GM10847 (cell line): ENCODE data around the gene GNAQ.

Source experiments
- POLR2A ChIP-seq: IDR thresholded peaks from 2 replicates; pipeline ENCODE4 v1.6.1; 2011; ENCODE audit not compliant: insufficient read length; ENCODE audit errors: extremely low read depth

GNAQ gene

DNA sequence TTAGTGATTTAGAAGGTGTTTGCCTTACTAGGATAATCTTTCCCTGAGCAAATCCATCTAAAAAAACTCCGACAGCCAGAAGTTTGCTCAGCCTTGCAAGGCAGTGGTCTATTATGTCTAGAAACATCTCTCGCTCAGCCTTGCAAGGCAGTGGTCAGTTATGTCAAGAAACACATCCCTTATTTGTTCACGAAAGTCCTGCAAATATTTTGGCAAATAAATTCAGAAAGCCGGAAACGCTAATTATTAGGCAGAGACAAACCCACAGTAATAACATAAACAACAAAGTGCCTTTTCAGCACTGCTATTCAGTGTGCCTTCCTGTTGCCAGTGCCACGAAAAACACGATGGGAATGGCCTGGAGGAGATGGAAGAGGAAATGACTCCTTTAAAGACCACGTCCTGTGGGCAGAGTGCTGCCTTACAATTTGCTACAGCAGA is 184.5 kb downstream of the GNAQ start:
- no peak for TF ChIP-seq POLR2A

DNA sequence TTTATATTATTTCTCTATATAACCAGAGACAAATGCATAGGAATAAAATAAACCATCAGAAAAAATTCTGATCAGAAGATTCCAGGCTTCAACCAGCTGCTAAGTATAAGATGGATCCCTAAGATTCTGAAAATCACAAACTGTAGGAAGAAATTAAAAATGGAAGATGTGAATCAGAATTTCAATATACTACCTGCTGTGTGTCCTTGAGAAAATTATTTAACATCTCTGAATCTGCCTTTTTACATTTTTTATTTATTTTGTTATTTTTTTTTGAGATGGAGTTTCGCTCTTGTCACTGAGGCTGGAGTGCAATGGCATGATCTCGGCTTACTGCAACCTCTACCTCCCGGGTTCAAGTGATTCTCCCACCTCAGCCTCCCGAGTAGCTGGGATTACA is 187.2 kb downstream of the GNAQ start:
- no peak for TF ChIP-seq POLR2A

DNA sequence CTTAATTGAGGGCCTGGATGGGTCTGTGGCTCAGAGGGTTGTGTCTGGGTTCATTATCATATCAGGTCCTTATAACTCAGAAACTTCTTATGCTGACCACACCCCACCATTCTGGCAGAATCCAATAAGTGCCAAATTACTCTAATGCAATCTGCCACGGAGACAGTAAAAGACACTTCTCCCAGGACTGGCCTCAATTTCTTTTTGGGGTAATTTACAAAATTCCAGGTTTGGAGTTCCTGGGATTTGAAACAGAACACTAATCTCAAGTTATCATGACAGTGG is 187.8 kb downstream of the GNAQ start:
- no peak for TF ChIP-seq POLR2A

DNA sequence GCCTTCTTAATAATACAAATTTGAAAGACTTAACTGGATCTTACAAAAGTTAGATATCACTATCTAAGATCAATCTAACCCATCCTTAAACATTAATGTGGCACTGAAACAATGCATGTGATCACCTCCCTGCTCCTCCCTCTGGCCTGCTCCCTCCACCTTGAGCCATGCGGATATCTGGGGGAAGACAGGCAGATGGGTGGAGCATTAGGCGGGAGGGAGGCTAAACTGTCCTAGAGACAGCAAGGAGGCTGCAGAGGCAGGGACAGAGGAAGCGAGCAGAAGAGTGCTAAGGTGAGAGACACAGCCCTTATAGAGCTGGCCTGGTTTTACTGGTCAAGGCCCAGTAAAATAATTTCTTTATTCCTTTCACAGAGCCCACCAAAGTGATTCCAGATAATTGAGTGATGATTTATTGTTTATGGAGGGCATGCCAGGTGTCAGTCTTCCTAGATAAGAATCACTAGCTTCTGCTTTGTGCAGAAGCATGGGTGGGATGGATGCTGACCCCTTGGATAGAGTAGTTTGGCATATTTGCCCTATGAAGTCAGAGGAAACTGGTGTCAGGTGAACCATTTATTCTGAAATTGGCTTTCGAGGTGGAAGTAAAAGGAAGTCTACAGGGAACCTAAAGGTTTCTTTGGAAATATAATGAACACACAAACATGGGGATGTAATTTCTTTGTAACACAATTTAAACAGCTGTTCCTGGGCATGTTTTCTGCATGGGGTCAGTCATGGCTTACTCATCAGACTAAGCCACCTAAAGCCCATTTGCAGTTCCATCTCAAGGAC is 188.3 kb downstream of the GNAQ start:
- TF ChIP-seq POLR2A, result no peak

DNA sequence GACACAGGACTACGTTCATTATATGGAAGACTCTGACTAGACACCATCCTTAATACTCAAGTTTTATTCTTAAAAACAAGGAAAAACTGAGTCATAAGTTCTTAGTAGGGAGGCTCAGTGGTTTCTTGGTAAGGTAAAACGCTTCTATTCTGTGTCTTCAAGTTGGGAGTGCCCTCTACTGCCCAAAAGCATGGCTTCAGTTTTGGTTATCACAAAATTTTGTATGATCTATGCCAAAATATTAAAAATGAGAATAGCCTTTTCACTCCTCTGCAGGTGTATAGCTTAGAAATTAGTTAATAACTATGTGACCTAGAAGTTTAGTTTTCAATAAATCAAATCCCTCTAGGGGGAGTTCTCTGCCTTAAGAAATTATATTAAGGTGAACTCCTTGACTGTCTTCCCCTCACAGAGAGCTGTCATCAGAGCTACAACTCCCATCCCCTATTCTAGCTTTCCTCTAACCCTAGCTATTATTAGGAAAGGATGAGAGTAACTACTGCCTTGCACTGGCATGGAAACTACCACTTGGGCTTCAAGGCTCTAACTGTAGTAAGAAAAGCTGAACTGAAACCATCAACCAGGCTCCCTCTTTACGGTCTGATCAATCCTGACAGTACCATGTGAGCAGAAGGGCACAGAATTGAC is 189.7 kb downstream of the GNAQ start:
- no peak for TF ChIP-seq POLR2A

DNA sequence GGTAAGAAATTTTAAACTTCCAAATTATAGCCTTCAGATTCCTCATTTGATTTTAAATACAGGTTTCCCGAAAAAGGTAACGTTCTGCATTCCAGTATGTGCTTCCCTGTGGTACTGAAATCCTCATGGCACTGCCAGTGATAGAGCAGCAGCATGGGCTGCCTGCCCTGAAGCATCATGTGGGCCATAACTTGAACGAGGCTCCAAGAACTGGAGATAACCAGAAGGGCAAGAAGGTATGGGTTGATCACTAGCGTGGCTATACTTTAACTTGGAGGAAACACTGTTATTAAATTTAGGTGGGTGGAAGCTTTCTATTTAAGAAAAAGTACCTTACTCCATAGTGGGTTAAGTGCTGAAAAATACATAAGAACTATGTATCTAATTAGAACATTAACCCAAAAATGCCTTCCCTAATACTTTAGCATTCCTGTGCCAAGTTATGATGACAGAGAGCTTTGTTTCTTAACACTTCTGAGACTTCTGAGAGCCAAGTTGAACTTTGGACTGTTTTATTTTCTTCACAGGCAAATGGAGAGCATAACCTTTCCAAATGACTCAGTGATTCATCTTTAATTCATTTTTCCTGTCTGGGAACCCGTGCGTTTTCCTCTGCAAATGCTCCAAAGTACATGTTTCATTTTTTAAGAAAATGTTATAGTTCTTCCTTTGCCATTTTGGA is 192.0 kb downstream of the GNAQ start:
- no peak for TF ChIP-seq POLR2A

DNA sequence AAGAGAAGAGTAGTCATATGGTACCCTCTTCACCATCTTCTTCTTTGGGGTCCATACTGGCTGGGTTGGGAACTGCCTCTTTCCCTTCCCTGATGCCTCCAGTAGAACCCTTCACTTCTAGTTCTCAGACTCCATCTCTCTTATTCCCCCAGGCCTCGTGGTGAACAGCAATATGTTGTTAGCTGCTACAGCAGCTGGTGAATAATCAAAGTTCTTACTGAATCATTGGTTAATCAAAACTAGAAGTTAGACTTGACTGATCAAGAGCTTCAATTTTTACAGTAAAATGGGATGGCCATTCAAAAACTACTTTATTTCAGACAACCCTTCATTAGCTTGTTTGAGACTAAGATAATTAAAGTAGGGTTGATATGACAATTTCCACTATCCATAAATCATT is 192.6 kb downstream of the GNAQ start:
- TF ChIP-seq POLR2A, result no peak

DNA sequence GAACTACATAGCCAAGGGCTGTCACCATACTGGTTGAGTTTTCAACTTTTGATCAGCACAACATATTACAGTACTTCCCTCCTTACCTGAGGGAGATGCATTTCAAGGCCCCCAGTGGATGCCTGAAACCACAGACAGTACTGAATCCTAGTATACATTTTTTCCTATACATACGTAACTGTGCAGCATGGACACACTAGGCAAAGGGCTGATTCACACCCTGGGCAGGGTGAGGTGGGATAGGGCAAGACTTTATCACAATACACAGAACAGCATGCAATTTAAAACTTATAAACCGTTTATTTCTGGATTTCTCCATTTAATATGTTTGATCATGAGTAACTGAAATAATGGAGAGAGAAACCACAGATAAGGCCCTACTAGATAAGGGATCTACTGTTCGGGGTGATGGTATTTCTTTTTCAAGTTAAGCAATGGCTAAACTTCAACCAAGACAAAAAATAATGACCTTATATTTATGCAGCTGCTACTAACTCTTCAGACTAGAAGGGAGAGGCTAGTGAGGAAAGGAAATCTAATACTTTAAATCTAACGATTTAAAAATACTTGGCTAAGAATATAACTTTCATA is 196.6 kb downstream of the GNAQ start:
- no peak for TF ChIP-seq POLR2A

DNA sequence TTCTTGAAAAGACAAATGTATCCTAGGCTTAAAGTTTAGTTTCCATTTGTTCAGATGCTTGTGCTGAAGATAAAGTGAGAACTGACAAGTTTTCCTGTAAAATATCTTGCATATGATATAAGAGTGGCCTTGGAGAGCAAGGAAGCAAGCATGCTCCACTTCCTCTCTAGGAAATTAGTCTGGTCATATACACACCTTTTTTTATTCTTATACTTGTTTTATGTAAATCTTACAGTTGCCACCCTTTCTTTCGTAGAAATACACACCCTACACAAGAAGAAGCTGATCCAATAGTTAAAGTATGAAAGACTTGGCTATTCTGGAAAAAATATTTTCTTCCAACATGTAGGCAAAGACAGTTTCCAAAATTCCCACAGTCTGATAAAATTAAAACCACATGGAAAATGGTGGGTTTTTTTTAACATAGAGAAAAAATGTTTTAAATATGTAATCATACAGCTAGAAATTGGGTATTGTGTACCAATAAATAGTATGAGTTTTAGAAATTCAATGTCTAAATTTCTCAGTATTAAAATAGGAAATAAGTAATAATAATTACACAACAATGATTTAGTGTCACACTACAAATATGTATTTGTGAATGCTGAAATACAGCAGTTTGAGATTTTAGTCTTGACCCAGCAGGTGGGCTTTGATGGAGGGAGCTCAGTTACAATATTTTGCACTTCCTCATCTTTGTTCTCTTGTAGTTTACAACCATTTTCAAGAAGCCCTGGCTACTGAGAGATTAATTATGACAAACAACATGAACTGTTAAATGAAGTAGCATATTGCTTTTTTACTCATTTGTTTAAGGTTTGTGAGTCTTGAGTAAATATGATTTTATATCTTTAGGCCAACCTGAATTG is 197.8 kb downstream of the GNAQ start:
- TF ChIP-seq POLR2A, result no peak

DNA sequence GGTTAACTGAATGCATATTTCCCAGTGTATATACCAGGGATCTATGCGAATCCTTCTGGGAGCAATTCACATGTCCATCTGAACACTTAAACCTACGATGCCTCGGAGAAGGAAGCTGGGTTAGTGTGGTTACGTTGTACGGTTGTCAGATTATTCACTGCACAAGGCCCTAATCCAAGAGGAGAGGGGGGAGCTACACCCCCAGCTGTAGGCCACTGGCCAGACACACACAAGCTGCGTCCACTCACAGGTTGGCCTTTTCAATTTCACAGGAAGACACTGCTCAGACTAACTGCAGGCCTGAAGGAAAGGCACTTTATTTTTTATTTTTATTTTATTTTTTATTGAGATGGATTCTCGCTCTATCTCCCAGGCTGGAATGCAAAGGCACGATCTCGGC is 199.0 kb downstream of the GNAQ start:
- no peak for TF ChIP-seq POLR2A

DNA sequence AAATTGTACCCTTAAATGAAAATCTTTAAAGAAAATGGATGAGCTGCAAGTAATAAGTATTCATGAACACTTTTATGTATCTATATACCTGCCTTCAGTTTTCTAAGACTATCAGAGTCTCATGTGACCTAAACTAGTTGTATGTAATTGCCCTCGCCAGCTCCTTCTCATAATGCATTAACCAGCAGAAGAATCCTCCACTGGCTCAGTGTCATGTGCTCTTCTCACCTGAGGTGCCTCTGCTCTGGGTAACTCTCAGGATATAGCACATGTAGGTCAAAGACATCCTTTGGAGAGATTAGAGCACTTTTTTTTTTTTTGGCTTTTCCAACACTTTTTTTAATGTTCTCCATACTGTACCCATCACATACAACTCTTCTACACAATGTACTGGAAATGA is 199.8 kb downstream of the GNAQ start:
- no peak for TF ChIP-seq POLR2A

DNA sequence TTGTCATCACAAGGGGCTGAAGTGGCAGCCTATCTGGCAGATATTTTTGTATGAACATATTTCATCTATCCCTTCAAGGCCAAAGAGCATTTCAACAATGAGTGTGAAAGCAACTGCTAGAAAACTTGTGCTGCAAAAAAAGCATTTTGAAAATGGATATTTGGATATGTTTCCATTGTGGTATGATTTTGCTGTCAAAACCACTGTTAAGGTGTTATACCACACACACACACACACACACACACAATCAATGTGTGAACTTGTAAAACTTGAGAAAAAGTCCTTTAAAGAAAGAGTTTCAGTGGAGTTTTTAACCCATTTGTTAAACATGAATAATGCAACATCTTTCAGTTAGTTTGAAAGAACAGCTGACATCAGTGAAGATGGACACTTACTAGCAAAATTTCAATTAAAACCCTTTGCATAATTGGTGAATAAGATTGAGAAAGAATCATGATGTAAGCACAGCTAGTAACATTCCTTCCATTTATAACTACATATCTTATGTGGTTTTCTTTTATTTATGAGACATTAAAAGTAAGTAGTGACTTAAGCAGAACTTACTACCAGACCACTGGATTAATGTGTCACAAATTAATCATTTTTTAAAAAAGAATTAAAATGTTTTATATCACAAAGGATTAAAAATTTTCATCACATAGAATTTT is 200.9 kb downstream of the GNAQ start:
- no peak for TF ChIP-seq POLR2A

DNA sequence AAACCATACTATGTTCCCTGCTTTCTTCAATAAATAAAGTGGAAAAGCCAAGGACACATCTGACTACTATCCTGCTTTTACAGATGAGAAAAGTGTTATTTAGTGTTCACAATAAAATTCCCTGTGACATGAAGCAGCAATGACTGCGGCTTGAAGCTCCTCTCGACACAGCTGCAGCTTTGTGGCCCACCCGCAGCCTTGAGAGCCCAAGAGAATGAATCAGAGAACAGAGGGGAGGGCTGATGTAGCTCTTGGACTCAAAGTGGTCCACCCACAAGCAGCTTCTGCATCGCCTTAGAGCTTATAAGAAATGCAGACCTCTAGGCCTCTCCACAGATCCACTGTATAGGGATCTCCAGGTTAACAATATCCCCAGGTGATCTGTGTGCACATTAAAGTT is 202.2 kb downstream of the GNAQ start:
- no peak for TF ChIP-seq POLR2A

DNA sequence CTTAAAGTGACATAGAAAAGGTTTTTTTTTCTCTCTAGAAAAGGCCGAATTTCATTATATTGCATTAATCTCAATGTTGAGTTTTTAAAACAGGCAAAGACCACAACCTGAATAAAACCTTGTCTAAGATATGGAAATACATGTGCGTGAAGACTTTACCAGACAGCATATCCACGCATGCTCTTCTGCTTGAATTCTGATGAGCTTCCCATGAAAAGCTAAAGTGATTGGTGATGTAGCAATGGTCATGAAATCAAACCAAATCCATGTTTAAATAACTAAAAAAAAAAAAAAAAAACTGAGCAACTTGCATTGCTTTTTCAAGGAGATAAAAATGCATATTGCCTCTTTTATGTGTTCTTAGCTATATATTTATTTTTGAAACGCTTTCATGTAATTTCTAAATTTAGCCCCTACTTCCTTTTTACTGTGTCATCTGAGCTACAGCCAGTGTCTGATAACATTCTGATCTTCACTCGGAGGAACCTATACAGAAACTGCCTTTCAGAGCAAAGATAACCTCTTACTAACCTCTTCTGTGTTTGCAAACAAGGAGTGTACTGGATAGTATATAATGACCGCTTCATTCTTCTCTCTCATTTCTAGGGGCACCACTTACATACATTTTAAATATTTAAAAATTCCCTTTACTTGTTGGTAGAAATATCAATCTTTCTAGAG is 204.4 kb downstream of the GNAQ start:
- no peak for TF ChIP-seq POLR2A
